HG02588 (cell line): ENCODE data around the gene KCNMA1.

Experiments
- ATAC-seq: cut with Tn5 transposase; IDR thresholded peaks from one replicate; pipeline ENCODE4 v1.9.1; 2021; ENCODE audit warnings: mild to moderate bottlenecking, moderate library complexity; ENCODE audit not compliant: unreplicated experiment

Gene KCNMA1

GRCh38 chr10:77513781-77514331 lies 123.8 kb downstream of the KCNMA1 start:
- ATAC-seq: no peak

GRCh38 chr10:77513220-77513619 lies 124.4 kb downstream of the KCNMA1 start:
- no peak for ATAC-seq

GRCh38 chr10:77512219-77512578 lies 125.4 kb downstream of the KCNMA1 start:
- no peak for ATAC-seq

- ATAC-seq: no peak
Observed at GRCh38 chr10:77511498-77512218, 126.0 kb downstream of the KCNMA1 start.

GRCh38 chr10:77510695-77511094 lies 126.9 kb downstream of the KCNMA1 start:
- no peak for ATAC-seq

- no peak for ATAC-seq
Observed at GRCh38 chr10:77510294-77510693, 127.3 kb downstream of the KCNMA1 start.

- ATAC-seq: no peak
Observed at GRCh38 chr10:77509391-77509790, 128.2 kb downstream of the KCNMA1 start.

GRCh38 chr10:77507291-77507880 lies 130.2 kb downstream of the KCNMA1 start:
- ATAC-seq: no peak

GRCh38 chr10:77506517-77507200 lies 130.9 kb downstream of the KCNMA1 start:
- no peak for ATAC-seq

- ATAC-seq: no peak
Observed at GRCh38 chr10:77505431-77506334, 131.9 kb downstream of the KCNMA1 start.

- no peak for ATAC-seq
Observed at GRCh38 chr10:77504873-77505257, 132.7 kb downstream of the KCNMA1 start.

GRCh38 chr10:77504196-77504872 lies 133.3 kb downstream of the KCNMA1 start:
- no peak for ATAC-seq

GRCh38 chr10:77501846-77502261 lies 135.8 kb downstream of the KCNMA1 start:
- no peak for ATAC-seq

- ATAC-seq: peak; percentile 4
Observed at GRCh38 chr10:77501152-77501845, 136.3 kb downstream of the KCNMA1 start.

GRCh38 chr10:77500754-77501151 lies 136.9 kb downstream of the KCNMA1 start:
- peak; percentile 70 for ATAC-seq

GRCh38 chr10:77498829-77499228 lies 138.8 kb downstream of the KCNMA1 start:
- no peak for ATAC-seq

- no peak for ATAC-seq
Observed at GRCh38 chr10:77498210-77498609, 139.4 kb downstream of the KCNMA1 start.

- ATAC-seq: no peak
Observed at GRCh38 chr10:77497748-77498147, 139.9 kb downstream of the KCNMA1 start.

- ATAC-seq: no peak
Observed at GRCh38 chr10:77496941-77497420, 140.6 kb downstream of the KCNMA1 start.
